HepG2 (cell line): ENCODE measurements around the gene DMPK. TPM values are rescaled to one million over a fixed set of nuclear protein-coding genes. Genes with fewer than 3 reads are reported as not detected.

Experiments used
- ATAC-seq: fragments of 200-7000 bp; cut with Tn5 transposase; 3 replicates; pipeline ENCODE4 v1.9.1; 2020; ENCODE audit warnings: mild to moderate bottlenecking, moderate library complexity
- BruUV-seq: library from RNA; stranded (reverse); fragments of 400-500 nt; replicated peaks from 2 replicates; lab custom pipeline; 2021; lab: Mats Ljungman, UMichigan
- CTCF ChIA-PET: fragments of 300-600 bp; formaldehyde crosslinking; extraction: SDS; loops from one replicate; lab custom pipeline; 2021; ENCODE audit warnings: low total read pairs, inconsistent platforms, low intra/inter-chr PET ratio; lab: Yijun Ruan, JAX
- POLR2A ChIA-PET: fragments of 350-600 bp; sonication (Branson Sonifier 250); formaldehyde crosslinking; loops from one replicate; lab custom pipeline; 2020; ENCODE audit warnings: antibody characterized with exemption, inconsistent platforms; lab: Yijun Ruan, JAX
- DNase-seq: peaks from one replicate; pipeline ENCODE4 v3.0.0-alpha.2; 2015; ENCODE audit warnings: low spot score
- FAIRE-seq: peaks from 3 replicates; lab custom pipeline; 2011; peaks lifted over from hg19 to GRCh38; lab: Jason Lieb, UNC
- H2AFZ ChIP-seq: one replicate; pipeline ENCODE4 v1.6.1; 2011; ENCODE audit warnings: low read length, inconsistent platforms
- H3K27ac ChIP-seq: fragments of 300-600 bp; 3 replicates; pipeline ENCODE4 v1.8.0; 2011; ENCODE audit warnings: mixed run types, mild to moderate bottlenecking, mixed read lengths, low read length, inconsistent platforms; ENCODE audit not compliant: insufficient read depth; ENCODE audit errors: extremely low read length
- H3K27me3 ChIP-seq, 2 experiments: fragments of 200-600 bp in 1 of 2; 2 replicates in 1 of 2; 3 replicates in 1 of 2; pipeline versions ENCODE4 v1.6.0 to v1.8.0; 2011; ENCODE audit warnings: low read length in 2 of 2, mild to moderate bottlenecking in 2 of 2, moderate library complexity in 2 of 2, inconsistent platforms in 1 of 2; ENCODE audit not compliant: insufficient read depth in 2 of 2, control insufficient read depth in 1 of 2
- H3K36me3 ChIP-seq, 2 experiments: fragments of 200-600 bp in 1 of 2; replicated peaks in 1 of 2; 2 replicates in 1 of 2; 3 replicates in 1 of 2; pipeline versions ENCODE4 v1.5.1 to v1.8.0; 2011; ENCODE audit warnings: low read length in 2 of 2, inconsistent platforms in 1 of 2; ENCODE audit not compliant: insufficient read depth in 2 of 2, control insufficient read depth in 1 of 2
- H3K4me1 ChIP-seq: 2 replicates; pipeline ENCODE4 v1.5.1; 2012; ENCODE audit warnings: low read length, inconsistent platforms; ENCODE audit not compliant: insufficient read depth
- H3K4me2 ChIP-seq: 2 replicates; pipeline ENCODE4 v1.6.0; 2011; ENCODE audit warnings: low read depth, low read length, inconsistent platforms
- H3K4me3 ChIP-seq, 3 experiments: fragments of 200-600 bp in 1 of 3; sonication (generic), shearing (Covaris generic) in 1 of 3; replicated peaks in 1 of 3; 2 replicates each; pipeline ENCODE4 v1.5.1; 2011 to 2016; ENCODE audit warnings: low read length in 3 of 3, inconsistent platforms in 2 of 3, low read depth in 2 of 3, mild to moderate bottlenecking in 2 of 3, control low read depth in 1 of 3, mixed read lengths in 1 of 3; ENCODE audit not compliant: insufficient read depth in 1 of 3
- H3K79me2 ChIP-seq: one replicate; pipeline ENCODE4 v1.6.1; 2011; ENCODE audit warnings: low read length, inconsistent platforms; ENCODE audit not compliant: insufficient read depth
- H3K9ac ChIP-seq: 2 replicates; pipeline ENCODE4 v1.6.0; 2011; ENCODE audit warnings: mild to moderate bottlenecking, low read depth, low read length, inconsistent platforms; ENCODE audit not compliant: insufficient read depth
- H3K9me3 ChIP-seq: 2 replicates; pipeline ENCODE4 v1.5.1; 2012; ENCODE audit warnings: mild to moderate bottlenecking, low read length
- H4K20me1 ChIP-seq: 2 replicates; pipeline ENCODE4 v1.6.0; 2011; ENCODE audit warnings: inconsistent platforms, mild to moderate bottlenecking, low read length, moderate library complexity; ENCODE audit not compliant: insufficient read depth
- CBX5 ChIP-seq: sonication (generic); formaldehyde crosslinking; IDR thresholded peaks from 2 replicates; pipeline ENCODE4 v1.4.0; 2020; ENCODE audit warnings: missing genetic modification reagents, borderline replicate concordance
- REXO4 ChIP-seq: sonication (generic); formaldehyde crosslinking; IDR thresholded peaks from 2 replicates; pipeline ENCODE4 v1.8.0; 2022; ENCODE audit warnings: missing genetic modification reagents, mild to moderate bottlenecking, borderline replicate concordance
- RFX5 ChIP-seq: IDR thresholded peaks from 2 replicates; pipeline ENCODE4 v1.6.1; 2011; ENCODE audit warnings: low read depth, low read length, improper control_type of control experiment
- TBX3 ChIP-seq: fragments of 450-650 bp; IDR thresholded peaks from 2 replicates; pipeline ENCODE4 v1.6.1; 2017; ENCODE audit warnings: antibody characterized with exemption, mild to moderate bottlenecking, inconsistent platforms, borderline replicate concordance
- ZBTB1 ChIP-seq: sonication (generic); formaldehyde crosslinking; IDR thresholded peaks from 2 replicates; pipeline ENCODE4 v1.4.0; 2020; ENCODE audit warnings: missing genetic modification reagents, borderline replicate concordance
- ZFP91 ChIP-seq: sonication (generic); formaldehyde crosslinking; IDR thresholded peaks from 2 replicates; pipeline ENCODE4 v1.9.0; 2022; ENCODE audit warnings: missing genetic modification reagents, mild to moderate bottlenecking, borderline replicate concordance
- ZNF776 ChIP-seq: sonication (generic); formaldehyde crosslinking; IDR thresholded peaks from 2 replicates; pipeline ENCODE4 v1.4.0; 2020; ENCODE audit warnings: mild to moderate bottlenecking, missing genetic modification reagents
- ZNF83 ChIP-seq: sonication (generic); formaldehyde crosslinking; IDR thresholded peaks from 2 replicates; pipeline ENCODE4 v1.4.0; 2020; ENCODE audit warnings: missing genetic modification reagents, mild to moderate bottlenecking, borderline replicate concordance
- WGBS: methylation state at CpG from one replicate; pipeline ENCODE4 v1.1.6; 2017; ENCODE audit warnings: low lambda C conversion rate; 5-methylcytosine and 5-hydroxymethylcytosine counted together
- in situ Hi-C: cut with HindIII; loops from 2 replicates; pipeline ENCODE4 v1.10.0; 2017; ENCODE audit warnings: low pct_unique_long_range_greater_than_20kb; ENCODE audit not compliant: extremely low pct_ligation_motif_present
- intact Hi-C: fragments of 100-400 bp; cut with micrococcal nuclease; formaldehyde crosslinking; loops from one replicate; pipeline ENCODE4 v1.10.0; 2022; ENCODE audit not compliant: unreplicated experiment
- polyA plus RNA-seq, 8 experiments: library from polyadenylated mRNA; depleted of rRNA in 3 of 8; stranded (reverse) in 7 of 8; unstranded in 1 of 8; fragments of >200 nt; fragmentation: Illumina TruSeq in 4 of 8; extraction: Trizol in 4 of 8; gene quantifications; 2 replicates each; pipeline versions ENCODE4 v1.2.1 to v1.2.3, GENCODE V29; 2011 to 2016; ENCODE audit warnings: low read depth in 4 of 8, missing spikeins in 1 of 8, mixed read lengths in 1 of 8; ENCODE audit not compliant: insufficient read depth in 1 of 8
- total RNA-seq, 5 experiments: library from RNA; depleted of rRNA; stranded (reverse); fragments of >200 nt; fragmentation: Illumina TruSeq; extraction: Trizol; gene quantifications; 2 replicates each; pipeline ENCODE4 v1.2.3, GENCODE V29; 2016; ENCODE audit warnings: low read depth in 1 of 5
- TF ChIP-seq, protein P1 (sequence below): sonication (generic); formaldehyde crosslinking; IDR thresholded peaks from 2 replicates; pipeline ENCODE4 v1.4.0; 2020; ENCODE audit warnings: missing genetic modification reagents
- TF ChIP-seq, protein P2 (sequence below): sonication (generic); formaldehyde crosslinking; IDR thresholded peaks from 2 replicates; pipeline ENCODE4 v1.4.0; 2020; ENCODE audit warnings: missing genetic modification reagents

Gene DMPK
- total and polyA plus RNA-seq, 2 of the 13 experiments (the other 11 are each of a cell fraction or from before 2014, with no cell fraction given): 5.3 to 8.8 TPM

DNA sequence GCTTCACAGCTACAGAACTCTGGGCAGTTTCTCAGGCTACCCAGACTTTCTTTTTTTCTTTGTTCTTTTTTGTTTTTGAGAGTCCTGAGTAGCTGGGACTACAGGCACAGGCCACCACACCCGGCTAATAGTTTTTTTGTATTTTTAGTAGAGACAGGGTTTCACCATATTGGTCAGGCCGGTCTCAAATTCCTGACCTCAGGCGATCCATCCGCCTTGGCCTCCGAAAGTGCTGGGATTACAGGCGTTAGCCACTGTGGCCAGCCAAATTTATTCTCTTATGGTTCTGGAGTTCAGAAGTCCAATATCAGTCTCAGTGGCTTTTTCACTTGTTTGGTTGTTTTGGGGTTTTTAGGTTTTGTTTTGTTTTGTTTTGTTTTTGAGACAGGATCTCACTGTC, 36.7 kb downstream of the DMPK start (continued):
- TF ChIP-seq, protein P1, sequence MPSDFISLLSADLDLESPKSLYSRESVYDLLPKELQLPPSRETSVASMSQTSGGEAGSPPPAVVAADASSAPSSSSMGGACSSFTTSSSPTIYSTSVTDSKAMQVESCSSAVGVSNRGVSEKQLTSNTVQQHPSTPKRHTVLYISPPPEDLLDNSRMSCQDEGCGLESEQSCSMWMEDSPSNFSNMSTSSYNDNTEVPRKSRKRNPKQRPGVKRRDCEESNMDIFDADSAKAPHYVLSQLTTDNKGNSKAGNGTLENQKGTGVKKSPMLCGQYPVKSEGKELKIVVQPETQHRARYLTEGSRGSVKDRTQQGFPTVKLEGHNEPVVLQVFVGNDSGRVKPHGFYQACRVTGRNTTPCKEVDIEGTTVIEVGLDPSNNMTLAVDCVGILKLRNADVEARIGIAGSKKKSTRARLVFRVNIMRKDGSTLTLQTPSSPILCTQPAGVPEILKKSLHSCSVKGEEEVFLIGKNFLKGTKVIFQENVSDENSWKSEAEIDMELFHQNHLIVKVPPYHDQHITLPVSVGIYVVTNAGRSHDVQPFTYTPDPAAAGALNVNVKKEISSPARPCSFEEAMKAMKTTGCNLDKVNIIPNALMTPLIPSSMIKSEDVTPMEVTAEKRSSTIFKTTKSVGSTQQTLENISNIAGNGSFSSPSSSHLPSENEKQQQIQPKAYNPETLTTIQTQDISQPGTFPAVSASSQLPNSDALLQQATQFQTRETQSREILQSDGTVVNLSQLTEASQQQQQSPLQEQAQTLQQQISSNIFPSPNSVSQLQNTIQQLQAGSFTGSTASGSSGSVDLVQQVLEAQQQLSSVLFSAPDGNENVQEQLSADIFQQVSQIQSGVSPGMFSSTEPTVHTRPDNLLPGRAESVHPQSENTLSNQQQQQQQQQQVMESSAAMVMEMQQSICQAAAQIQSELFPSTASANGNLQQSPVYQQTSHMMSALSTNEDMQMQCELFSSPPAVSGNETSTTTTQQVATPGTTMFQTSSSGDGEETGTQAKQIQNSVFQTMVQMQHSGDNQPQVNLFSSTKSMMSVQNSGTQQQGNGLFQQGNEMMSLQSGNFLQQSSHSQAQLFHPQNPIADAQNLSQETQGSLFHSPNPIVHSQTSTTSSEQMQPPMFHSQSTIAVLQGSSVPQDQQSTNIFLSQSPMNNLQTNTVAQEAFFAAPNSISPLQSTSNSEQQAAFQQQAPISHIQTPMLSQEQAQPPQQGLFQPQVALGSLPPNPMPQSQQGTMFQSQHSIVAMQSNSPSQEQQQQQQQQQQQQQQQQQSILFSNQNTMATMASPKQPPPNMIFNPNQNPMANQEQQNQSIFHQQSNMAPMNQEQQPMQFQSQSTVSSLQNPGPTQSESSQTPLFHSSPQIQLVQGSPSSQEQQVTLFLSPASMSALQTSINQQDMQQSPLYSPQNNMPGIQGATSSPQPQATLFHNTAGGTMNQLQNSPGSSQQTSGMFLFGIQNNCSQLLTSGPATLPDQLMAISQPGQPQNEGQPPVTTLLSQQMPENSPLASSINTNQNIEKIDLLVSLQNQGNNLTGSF (CRISPR knock-in tag): no peak
- no peak for TF ChIP-seq ZNF83 (CRISPR knock-in tag)

DNA sequence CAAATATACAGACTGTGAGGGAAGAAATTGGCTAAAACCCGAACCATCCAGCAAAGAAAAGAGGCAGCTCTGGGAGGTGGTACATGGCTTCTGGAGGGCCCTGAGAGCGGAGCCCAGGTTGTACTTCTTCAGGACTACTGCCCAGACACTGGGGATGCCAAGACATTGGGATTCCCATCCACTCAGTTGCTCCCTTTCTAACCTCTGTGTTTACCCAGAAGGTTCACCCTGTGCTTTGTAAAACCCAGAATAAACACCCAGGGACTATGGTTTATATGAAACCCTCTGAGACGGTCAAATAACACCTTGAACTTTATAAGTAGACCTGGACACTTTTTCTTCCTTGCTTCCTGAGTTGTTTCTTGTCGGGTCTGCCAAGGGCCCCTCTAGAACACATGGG, 39.3 kb downstream of the DMPK start:
- in situ Hi-C loops: no loop called here
- no peak for FAIRE-seq
- TF ChIP-seq RFX5 (no peak), TBX3 (no peak), REXO4 (CRISPR knock-in tag) (no peak), ZFP91 (CRISPR knock-in tag) (no peak), CBX5 (CRISPR knock-in tag) (no peak), ZNF776 (no peak), ZBTB1 (CRISPR knock-in tag) (no peak)
- TF ChIP-seq, protein P2, sequence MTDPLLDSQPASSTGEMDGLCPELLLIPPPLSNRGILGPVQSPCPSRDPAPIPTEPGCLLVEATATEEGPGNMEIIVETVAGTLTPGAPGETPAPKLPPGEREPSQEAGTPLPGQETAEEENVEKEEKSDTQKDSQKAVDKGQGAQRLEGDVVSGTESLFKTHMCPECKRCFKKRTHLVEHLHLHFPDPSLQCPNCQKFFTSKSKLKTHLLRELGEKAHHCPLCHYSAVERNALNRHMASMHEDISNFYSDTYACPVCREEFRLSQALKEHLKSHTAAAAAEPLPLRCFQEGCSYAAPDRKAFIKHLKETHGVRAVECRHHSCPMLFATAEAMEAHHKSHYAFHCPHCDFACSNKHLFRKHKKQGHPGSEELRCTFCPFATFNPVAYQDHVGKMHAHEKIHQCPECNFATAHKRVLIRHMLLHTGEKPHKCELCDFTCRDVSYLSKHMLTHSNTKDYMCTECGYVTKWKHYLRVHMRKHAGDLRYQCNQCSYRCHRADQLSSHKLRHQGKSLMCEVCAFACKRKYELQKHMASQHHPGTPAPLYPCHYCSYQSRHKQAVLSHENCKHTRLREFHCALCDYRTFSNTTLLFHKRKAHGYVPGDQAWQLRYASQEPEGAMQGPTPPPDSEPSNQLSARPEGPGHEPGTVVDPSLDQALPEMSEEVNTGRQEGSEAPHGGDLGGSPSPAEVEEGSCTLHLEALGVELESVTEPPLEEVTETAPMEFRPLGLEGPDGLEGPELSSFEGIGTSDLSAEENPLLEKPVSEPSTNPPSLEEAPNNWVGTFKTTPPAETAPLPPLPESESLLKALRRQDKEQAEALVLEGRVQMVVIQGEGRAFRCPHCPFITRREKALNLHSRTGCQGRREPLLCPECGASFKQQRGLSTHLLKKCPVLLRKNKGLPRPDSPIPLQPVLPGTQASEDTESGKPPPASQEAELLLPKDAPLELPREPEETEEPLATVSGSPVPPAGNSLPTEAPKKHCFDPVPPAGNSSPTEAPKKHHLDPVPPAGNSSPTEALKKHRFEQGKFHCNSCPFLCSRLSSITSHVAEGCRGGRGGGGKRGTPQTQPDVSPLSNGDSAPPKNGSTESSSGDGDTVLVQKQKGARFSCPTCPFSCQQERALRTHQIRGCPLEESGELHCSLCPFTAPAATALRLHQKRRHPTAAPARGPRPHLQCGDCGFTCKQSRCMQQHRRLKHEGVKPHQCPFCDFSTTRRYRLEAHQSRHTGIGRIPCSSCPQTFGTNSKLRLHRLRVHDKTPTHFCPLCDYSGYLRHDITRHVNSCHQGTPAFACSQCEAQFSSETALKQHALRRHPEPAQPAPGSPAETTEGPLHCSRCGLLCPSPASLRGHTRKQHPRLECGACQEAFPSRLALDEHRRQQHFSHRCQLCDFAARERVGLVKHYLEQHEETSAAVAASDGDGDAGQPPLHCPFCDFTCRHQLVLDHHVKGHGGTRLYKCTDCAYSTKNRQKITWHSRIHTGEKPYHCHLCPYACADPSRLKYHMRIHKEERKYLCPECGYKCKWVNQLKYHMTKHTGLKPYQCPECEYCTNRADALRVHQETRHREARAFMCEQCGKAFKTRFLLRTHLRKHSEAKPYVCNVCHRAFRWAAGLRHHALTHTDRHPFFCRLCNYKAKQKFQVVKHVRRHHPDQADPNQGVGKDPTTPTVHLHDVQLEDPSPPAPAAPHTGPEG: no peak

More for the DNA sequence above, 39.3 kb downstream of the DMPK start:
- Histone ChIP-seq H3K27ac (no peak overlapping the region), H3K4me1 (peaks cover 46% of the 10 kb centered on the region), H3K36me3 (no peaks in the 10 kb centered on the region), H3K9me3 (no peaks in the 10 kb centered on the region), H4K20me1 (no peaks in the 10 kb centered on the region), H3K79me2 (no peaks in the 10 kb centered on the region), H2AFZ (no peak overlapping the region), H3K9ac (no peak overlapping the region), H3K27me3 (peaks cover 0 to 32% of the 10 kb centered on the region in 2 experiments; a peak in 2 of 5 replicates), H3K4me3 (no peak overlapping the region), H3K4me2 (peak overlapping the region; percentile 42; the same call in 1 of the 2 replicates)
- intact Hi-C loops: no loop called here
- CTCF ChIA-PET: no interaction called here
- no peak for DNase-seq
- ATAC-seq: no peak
- BruUV-seq: no TSS peak
- WGBS: 29% methylated on average over 4 of the region's 4 CpGs
- POLR2A ChIA-PET: interaction anchor here (1.6 kb wide), 1 partner anchor 24 kb away, joined by 3 read pairs; no protein-coding TSS in a partner anchor
